Measurements from ENCODE around the gene PTRH2. TPM values are rescaled to one million over a fixed set of nuclear protein-coding genes. Genes with fewer than 3 reads are reported as not detected.

PTRH2 gene
- polyA plus RNA-seq, 3 donors, result 13.4 to 27.0 (median 26.0) TPM

GRCh38 chr17:59688496-59688895 lies 18.7 kb downstream of the PTRH2 start:
- no peak for DNase-seq
- peaks cover 90% of the 10 kb centered on the region for H4K20me1 ChIP-seq (ENCODE audit: insufficient read depth, low read length)
- no peaks in the 10 kb centered on the region for H3K9me3 ChIP-seq (replicated peaks in 1 of 2; ENCODE audit: control insufficient read depth in 1 of 2, insufficient read depth in 1 of 2, low read length in 2 of 2)
- H3K9ac ChIP-seq (ENCODE audit: insufficient read depth, low read length, poor library complexity, severe bottlenecking), result no peak overlapping the region
- H3K9me3 Mint-ChIP-seq, result no peaks in the 10 kb centered on the region
- intact Hi-C loops (cut with micrococcal nuclease), result no loop called here
- H3K4me2 ChIP-seq (replicated peaks; ENCODE audit: extremely low read depth, low read length, poor library complexity, severe bottlenecking), result no peak overlapping the region
- no peaks in the 10 kb centered on the region for H3K4me1 Mint-ChIP-seq
- H3K27ac Mint-ChIP-seq, result peak overlapping the region in 3 of 7 donors; percentile 1 to 31 (median 8)
- H3K79me2 ChIP-seq (ENCODE audit: insufficient read depth, low read length), result peaks cover 83% of the 10 kb centered on the region
- peaks cover 0 to 2% (median 0%) of the 10 kb centered on the region in 3 donors for H3K27me3 Mint-ChIP-seq (ENCODE audit: low read depth in 3 of 3)
- H3K4me3 Mint-ChIP-seq, result no peak overlapping the region
- H3K4me1 ChIP-seq (ENCODE audit: control insufficient read depth in 1 of 2, insufficient read depth in 2 of 2, low read length in 2 of 2), result no peaks in the 10 kb centered on the region
- no CpG with 5 or more reads among the region's 2 CpGs for WGBS (ENCODE audit: insufficient coverage)
- H3K36me3 Mint-ChIP-seq, result peaks cover 80 to 93% of the 10 kb centered on the region in 2 donors
- peaks cover 95 to 97% of the 10 kb centered on the region in 2 donors for H3K36me3 ChIP-seq (replicated peaks in 1 of 2; ENCODE audit: control insufficient read depth in 1 of 2, insufficient read depth in 2 of 2, low read length in 2 of 2)
- H3K27me3 ChIP-seq (ENCODE audit: control insufficient read depth in 2 of 2, insufficient read depth in 2 of 2, low read length in 2 of 2), result no peaks in the 10 kb centered on the region
- peak overlapping the region in 1 of 2 donors; percentile 34 for H3K27ac ChIP-seq (ENCODE audit: low read depth in 1 of 2, low read length in 2 of 2)
- no peak overlapping the region for H3K4me3 ChIP-seq (replicated peaks in 1 of 3; ENCODE audit: low read depth in 2 of 3, low read length in 3 of 3)
- no peak overlapping the region for H2AFZ ChIP-seq (ENCODE audit: insufficient read depth, low read depth, low read length, poor library complexity, severe bottlenecking)
- TF ChIP-seq CTCF (IDR thresholded peaks at IDR 0.05), result no peak

DNA sequence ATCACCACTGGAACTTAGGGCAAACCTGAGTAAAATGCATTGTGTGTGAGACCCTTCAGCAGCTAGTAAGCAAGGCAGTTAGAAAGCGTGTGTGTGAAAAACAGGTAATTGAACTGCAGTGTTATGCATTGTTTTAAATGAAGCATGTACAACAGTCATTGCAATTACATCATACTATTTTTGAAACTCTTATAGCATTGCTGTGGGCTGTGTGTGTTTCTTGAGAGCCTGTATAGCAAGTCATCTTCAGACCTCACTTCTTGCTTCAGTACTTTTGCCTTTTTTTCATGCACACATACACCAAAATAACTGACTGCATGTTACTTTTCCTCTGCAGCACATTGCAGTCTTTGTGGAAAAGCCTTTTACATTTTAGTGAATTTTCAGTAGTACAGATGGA lies 19.2 kb downstream of the PTRH2 start:
- TF ChIP-seq CTCF (IDR thresholded peaks at IDR 0.05), result no peak
- H3K9me3 ChIP-seq (replicated peaks in 1 of 2; ENCODE audit: control insufficient read depth in 1 of 2, insufficient read depth in 1 of 2, low read length in 2 of 2), result no peaks in the 10 kb centered on the region
- DNase-seq, result no peak
- H3K4me2 ChIP-seq (replicated peaks; ENCODE audit: extremely low read depth, low read length, poor library complexity, severe bottlenecking), result no peak overlapping the region
- H3K27me3 Mint-ChIP-seq (ENCODE audit: low read depth in 3 of 3), result peaks cover 0 to 2% (median 0%) of the 10 kb centered on the region in 3 donors
- H2AFZ ChIP-seq (ENCODE audit: insufficient read depth, low read depth, low read length, poor library complexity, severe bottlenecking), result no peak overlapping the region
- peak overlapping the region in 1 of 2 donors; percentile 34 for H3K27ac ChIP-seq (ENCODE audit: low read depth in 1 of 2, low read length in 2 of 2)
- H3K79me2 ChIP-seq (ENCODE audit: insufficient read depth, low read length), result peaks cover 80% of the 10 kb centered on the region
- H3K4me3 ChIP-seq (replicated peaks in 1 of 3; ENCODE audit: low read depth in 2 of 3, low read length in 3 of 3), result no peak overlapping the region
- WGBS (ENCODE audit: insufficient coverage), result no CpG with 5 or more reads among the region's 1 CpG
- intact Hi-C loops (cut with micrococcal nuclease), result no loop called here
- H3K4me1 Mint-ChIP-seq, result no peaks in the 10 kb centered on the region
- peak overlapping the region in 2 of 7 donors; percentile 31 to 38 for H3K27ac Mint-ChIP-seq
- H3K4me1 ChIP-seq (ENCODE audit: control insufficient read depth in 1 of 2, insufficient read depth in 2 of 2, low read length in 2 of 2), result no peaks in the 10 kb centered on the region
- H3K4me3 Mint-ChIP-seq, result no peak overlapping the region
- H3K27me3 ChIP-seq (ENCODE audit: control insufficient read depth in 2 of 2, insufficient read depth in 2 of 2, low read length in 2 of 2), result no peaks in the 10 kb centered on the region
- H3K36me3 Mint-ChIP-seq, result peaks cover 83 to 94% of the 10 kb centered on the region in 2 donors
- H3K36me3 ChIP-seq (replicated peaks in 1 of 2; ENCODE audit: control insufficient read depth in 1 of 2, insufficient read depth in 2 of 2, low read length in 2 of 2), result peaks cover 95 to 97% of the 10 kb centered on the region in 2 donors
- H4K20me1 ChIP-seq (ENCODE audit: insufficient read depth, low read length), result peaks cover 90% of the 10 kb centered on the region
- no peaks in the 10 kb centered on the region for H3K9me3 Mint-ChIP-seq
- no peak overlapping the region for H3K9ac ChIP-seq (ENCODE audit: insufficient read depth, low read length, poor library complexity, severe bottlenecking)

Measured in CD14-positive monocyte (primary cell).